ENCODE data around the gene RNU6-1. TPM values are rescaled to one million over a fixed set of nuclear protein-coding genes. Genes with fewer than 3 reads are reported as not detected.

RNU6-1 gene
- total and polyA plus RNA-seq, 2 donors (not counting 1 experiment from before 2014, with no cell fraction given): not detected

DNA sequence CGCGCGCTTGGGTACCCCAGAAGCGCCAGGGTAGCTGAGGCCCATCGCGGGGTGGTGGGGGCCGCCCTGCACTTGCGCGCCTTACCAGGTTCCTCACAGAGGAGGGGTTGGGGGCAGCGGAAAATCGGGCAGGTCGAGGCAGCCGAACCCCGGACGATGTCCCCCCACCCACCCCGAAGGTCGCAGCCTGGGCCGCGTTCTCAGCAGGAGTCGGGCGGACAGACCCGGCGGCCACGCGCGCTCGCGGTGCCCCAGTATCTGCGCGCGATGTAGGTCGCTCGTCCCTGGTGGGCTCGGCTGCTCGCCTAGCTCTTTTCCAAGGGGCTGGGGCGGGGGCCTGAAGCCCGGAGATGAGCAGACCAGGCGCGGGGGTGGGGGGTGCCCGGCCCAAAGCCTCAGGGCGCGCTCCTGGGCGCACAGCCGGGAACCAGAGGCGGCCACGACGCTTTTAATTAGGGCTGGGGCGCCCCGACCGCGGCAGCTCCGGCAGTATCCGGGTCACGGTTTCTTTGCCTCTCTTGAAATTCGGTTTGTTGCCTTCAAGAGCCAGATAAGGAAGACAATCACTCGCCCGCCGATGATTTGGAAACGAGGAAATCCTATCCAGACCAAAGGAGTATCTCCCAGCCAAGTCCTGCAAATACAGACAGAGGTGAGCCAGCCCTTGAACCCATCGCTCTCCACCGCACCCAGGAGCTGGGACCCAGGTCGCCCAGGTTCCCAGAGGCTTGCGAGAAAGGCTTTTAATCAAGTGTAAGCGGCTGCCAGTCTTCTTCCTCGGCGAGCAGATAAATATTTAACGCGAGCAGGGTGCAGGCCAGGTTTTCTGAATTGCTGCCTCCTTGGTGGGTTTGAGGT, 10.0 kb downstream of the RNU6-1 start:
- Histone ChIP-seq H2AFZ (ENCODE audit: low read length) (no peak overlapping the region), H3K4me2 (ENCODE audit: extremely low read depth, insufficient read depth, low read length) (no peak overlapping the region), H3K4me3 (replicated peaks in 1 of 4; ENCODE audit: control extremely low read depth in 1 of 4, insufficient read depth in 1 of 4, low read depth in 3 of 4, low read length in 4 of 4) (no peak overlapping the region), H3K79me2 (ENCODE audit: control insufficient read depth, insufficient read depth, low read length) (no peaks in the 10 kb centered on the region), H3K27ac (ENCODE audit: insufficient read depth, low read length) (no peak overlapping the region), H3K4me1 (ENCODE audit: control insufficient read depth, extremely low read depth, insufficient read depth, low read length) (peaks cover 4% of the 10 kb centered on the region), H3K36me3 (ENCODE audit: control insufficient read depth, insufficient read depth, low read length) (no peaks in the 10 kb centered on the region), H3K9ac (ENCODE audit: insufficient read depth, low read length) (no peak overlapping the region), H4K20me1 (ENCODE audit: control insufficient read depth, extremely low read depth, insufficient read depth, low read length) (no peaks in the 10 kb centered on the region), H3K9me3 (ENCODE audit: control insufficient read depth, insufficient read depth, low read depth, low read length) (no peaks in the 10 kb centered on the region), H3K27me3 (ENCODE audit: control insufficient read depth, insufficient read depth, low read length) (peaks cover 87% of the 10 kb centered on the region)
- peak; percentile 75 for TF ChIP-seq EZH2 (IDR thresholded peaks at IDR 0.05; ENCODE audit: low read length, missing control alignments)
- TF ChIP-seq, protein P1, sequence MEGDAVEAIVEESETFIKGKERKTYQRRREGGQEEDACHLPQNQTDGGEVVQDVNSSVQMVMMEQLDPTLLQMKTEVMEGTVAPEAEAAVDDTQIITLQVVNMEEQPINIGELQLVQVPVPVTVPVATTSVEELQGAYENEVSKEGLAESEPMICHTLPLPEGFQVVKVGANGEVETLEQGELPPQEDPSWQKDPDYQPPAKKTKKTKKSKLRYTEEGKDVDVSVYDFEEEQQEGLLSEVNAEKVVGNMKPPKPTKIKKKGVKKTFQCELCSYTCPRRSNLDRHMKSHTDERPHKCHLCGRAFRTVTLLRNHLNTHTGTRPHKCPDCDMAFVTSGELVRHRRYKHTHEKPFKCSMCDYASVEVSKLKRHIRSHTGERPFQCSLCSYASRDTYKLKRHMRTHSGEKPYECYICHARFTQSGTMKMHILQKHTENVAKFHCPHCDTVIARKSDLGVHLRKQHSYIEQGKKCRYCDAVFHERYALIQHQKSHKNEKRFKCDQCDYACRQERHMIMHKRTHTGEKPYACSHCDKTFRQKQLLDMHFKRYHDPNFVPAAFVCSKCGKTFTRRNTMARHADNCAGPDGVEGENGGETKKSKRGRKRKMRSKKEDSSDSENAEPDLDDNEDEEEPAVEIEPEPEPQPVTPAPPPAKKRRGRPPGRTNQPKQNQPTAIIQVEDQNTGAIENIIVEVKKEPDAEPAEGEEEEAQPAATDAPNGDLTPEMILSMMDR (conservative IDR thresholded peaks at IDR 0.05 in 1 of 2, IDR thresholded peaks at IDR 0.05 in 1 of 2; ENCODE audit: low read depth in 1 of 2, low read length in 2 of 2): no peak
- no peak for DNase-seq (ENCODE audit: low read depth in 2 of 2)

DNA sequence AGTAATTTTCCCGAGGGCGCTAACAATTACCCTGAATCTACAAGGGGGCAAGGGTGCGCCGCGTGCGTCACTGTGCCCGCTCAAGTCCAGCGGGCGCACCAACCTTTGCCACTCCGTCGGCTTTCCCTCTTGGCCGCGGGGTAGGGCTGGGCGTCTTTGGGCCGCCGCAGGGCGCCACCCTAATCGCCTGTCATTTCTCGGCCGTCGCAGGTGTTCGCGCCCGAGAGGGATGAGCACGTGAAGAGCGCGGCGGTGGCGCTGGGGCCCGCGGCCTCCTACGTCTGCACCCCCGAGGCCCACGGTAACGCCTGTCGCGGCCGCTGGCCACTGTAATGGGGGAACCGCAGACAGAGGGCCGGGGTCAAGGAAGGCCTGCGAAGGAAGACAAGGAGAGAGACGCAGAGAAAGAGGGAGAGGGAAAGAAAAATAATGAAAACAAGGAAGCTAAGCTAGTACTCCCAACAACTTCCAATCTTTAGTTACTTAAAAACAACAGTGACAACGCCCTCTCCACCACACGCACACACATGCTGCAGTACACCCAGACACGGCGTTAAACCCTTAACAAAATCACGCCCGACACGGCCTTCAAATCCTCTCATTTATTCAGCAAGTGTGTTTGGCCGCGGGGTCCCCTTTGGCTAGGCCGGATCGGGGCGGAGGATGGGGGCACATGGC, 10.7 kb downstream of the RNU6-1 start:
- Histone ChIP-seq H3K9me3 (ENCODE audit: control insufficient read depth, insufficient read depth, low read depth, low read length) (no peaks in the 10 kb centered on the region), H3K4me1 (ENCODE audit: control insufficient read depth, extremely low read depth, insufficient read depth, low read length) (peaks cover 4% of the 10 kb centered on the region), H4K20me1 (ENCODE audit: control insufficient read depth, extremely low read depth, insufficient read depth, low read length) (no peaks in the 10 kb centered on the region), H3K4me3 (replicated peaks in 1 of 4; ENCODE audit: control extremely low read depth in 1 of 4, insufficient read depth in 1 of 4, low read depth in 3 of 4, low read length in 4 of 4) (no peak overlapping the region), H2AFZ (ENCODE audit: low read length) (no peak overlapping the region), H3K27ac (ENCODE audit: insufficient read depth, low read length) (no peak overlapping the region), H3K9ac (ENCODE audit: insufficient read depth, low read length) (no peak overlapping the region), H3K36me3 (ENCODE audit: control insufficient read depth, insufficient read depth, low read length) (no peaks in the 10 kb centered on the region), H3K79me2 (ENCODE audit: control insufficient read depth, insufficient read depth, low read length) (no peaks in the 10 kb centered on the region), H3K27me3 (ENCODE audit: control insufficient read depth, insufficient read depth, low read length) (peaks cover 88% of the 10 kb centered on the region), H3K4me2 (ENCODE audit: extremely low read depth, insufficient read depth, low read length) (no peak overlapping the region)
- no peak for DNase-seq (ENCODE audit: low read depth in 2 of 2)
- TF ChIP-seq, protein P1 (conservative IDR thresholded peaks at IDR 0.05 in 1 of 2, IDR thresholded peaks at IDR 0.05 in 1 of 2; ENCODE audit: low read depth in 1 of 2, low read length in 2 of 2): no peak
- peak; percentile 95 for TF ChIP-seq EZH2 (IDR thresholded peaks at IDR 0.05; ENCODE audit: low read length, missing control alignments)

DNA sequence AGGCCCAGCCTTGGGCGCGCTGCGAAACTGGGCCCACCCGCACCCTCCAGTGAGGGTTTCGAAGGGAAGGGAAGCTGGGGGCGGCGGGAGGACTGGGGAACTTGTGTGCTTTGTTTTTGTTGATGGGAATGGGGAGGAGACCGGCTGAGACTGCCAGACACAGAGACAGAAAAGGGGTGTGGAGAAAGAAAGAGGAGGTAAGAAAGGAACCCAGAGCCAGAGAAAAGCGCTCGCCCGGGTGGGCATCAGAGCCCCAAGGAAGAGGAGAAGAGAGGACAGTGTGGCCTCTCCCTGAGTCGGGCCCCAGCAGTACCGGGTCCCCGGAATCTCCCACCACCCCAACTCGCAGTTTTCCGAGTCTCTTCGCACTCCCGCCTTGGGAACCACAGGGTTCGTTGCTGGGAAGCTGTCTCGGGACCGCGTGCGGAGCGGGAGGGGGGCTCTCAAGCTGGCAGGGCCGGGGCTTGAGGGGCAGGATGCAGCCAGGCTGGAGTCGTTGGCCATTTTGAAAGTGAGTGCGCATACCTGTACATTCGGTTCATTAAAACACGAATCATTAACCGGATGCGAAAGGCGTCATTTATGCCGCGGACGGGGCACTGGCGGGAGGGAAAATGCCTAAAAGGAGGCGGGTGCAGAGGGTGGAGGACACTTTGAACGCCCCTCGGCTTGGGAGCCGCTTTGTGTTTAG, 11.4 kb downstream of the RNU6-1 start:
- no peaks in the 10 kb centered on the region for H3K79me2 ChIP-seq (ENCODE audit: control insufficient read depth, insufficient read depth, low read length)
- H3K9me3 ChIP-seq (ENCODE audit: control insufficient read depth, insufficient read depth, low read depth, low read length): no peaks in the 10 kb centered on the region
- no peak overlapping the region for H3K4me3 ChIP-seq (replicated peaks in 1 of 4; ENCODE audit: control extremely low read depth in 1 of 4, insufficient read depth in 1 of 4, low read depth in 3 of 4, low read length in 4 of 4)
- no peaks in the 10 kb centered on the region for H4K20me1 ChIP-seq (ENCODE audit: control insufficient read depth, extremely low read depth, insufficient read depth, low read length)
- H3K4me2 ChIP-seq (ENCODE audit: extremely low read depth, insufficient read depth, low read length): no peak overlapping the region
- H3K27me3 ChIP-seq (ENCODE audit: control insufficient read depth, insufficient read depth, low read length): peaks cover 88% of the 10 kb centered on the region
- no peaks in the 10 kb centered on the region for H3K36me3 ChIP-seq (ENCODE audit: control insufficient read depth, insufficient read depth, low read length)
- DNase-seq (ENCODE audit: low read depth in 2 of 2): no peak
- no peak overlapping the region for H3K9ac ChIP-seq (ENCODE audit: insufficient read depth, low read length)
- no peak overlapping the region for H2AFZ ChIP-seq (ENCODE audit: low read length)
- TF ChIP-seq, protein P1 (conservative IDR thresholded peaks at IDR 0.05 in 1 of 2, IDR thresholded peaks at IDR 0.05 in 1 of 2; ENCODE audit: low read depth in 1 of 2, low read length in 2 of 2): no peak
- peak; percentile 95 for TF ChIP-seq EZH2 (IDR thresholded peaks at IDR 0.05; ENCODE audit: low read length, missing control alignments)
- H3K27ac ChIP-seq (ENCODE audit: insufficient read depth, low read length): no peak overlapping the region
- peaks cover 1% of the 10 kb centered on the region for H3K4me1 ChIP-seq (ENCODE audit: control insufficient read depth, extremely low read depth, insufficient read depth, low read length)

All from fibroblast of lung (primary cell).